Activated B cell treated with CpG ODN at 0.5 μM for 24 hours (primary cell): Measurements from ENCODE around the gene APBA2. TPM values are rescaled to one million over a fixed set of nuclear protein-coding genes. Genes with fewer than 3 reads are reported as not detected.

Source experiments
- ATAC-seq: fragments of 200-7000 bp; cut with Tn5 transposase; one replicate; pipeline ENCODE4 v1.10.0; 2021; ENCODE audit warnings: low read depth, mild to moderate bottlenecking, moderate library complexity
- CTCF ChIA-PET: fragments of 350-600 bp; sonication (Branson Sonifier 250); formaldehyde crosslinking; loops from one replicate; lab custom pipeline; 2021; ENCODE audit warnings: antibody characterized with exemption; lab: Charles Lee
- POLR2A ChIA-PET: fragments of 350-600 bp; sonication (Branson Sonifier 250); formaldehyde crosslinking; loops from one replicate; lab custom pipeline; 2021; ENCODE audit warnings: antibody characterized with exemption; lab: Charles Lee
- DNase-seq: peaks from one replicate; pipeline ENCODE4 v3.0.0; 2022
- H3K27ac Mint-ChIP-seq: one replicate; pipeline ENCODE4 v1.8.0; 2020; ENCODE audit warnings: mixed read lengths
- H3K27me3 Mint-ChIP-seq: one replicate; pipeline ENCODE4 v1.8.0; 2021; ENCODE audit warnings: mixed read lengths
- H3K36me3 Mint-ChIP-seq: one replicate; pipeline ENCODE4 v1.8.0; 2021; ENCODE audit warnings: low read depth, mixed read lengths
- H3K4me1 Mint-ChIP-seq: one replicate; pipeline ENCODE4 v1.8.0; 2021; ENCODE audit warnings: mixed read lengths
- H3K4me3 Mint-ChIP-seq: one replicate; pipeline ENCODE4 v1.8.0; 2020; ENCODE audit warnings: mild to moderate bottlenecking, mixed read lengths
- H3K9me3 Mint-ChIP-seq: one replicate; pipeline ENCODE4 v1.8.0; 2020; ENCODE audit warnings: mixed read lengths
- CTCF ChIP-seq: fragments of 200-600 bp; IDR thresholded peaks from one replicate; pipeline ENCODE4 v1.8.0; 2022; ENCODE audit warnings: antibody characterized with exemption, mild to moderate bottlenecking
- intact Hi-C: fragments of 100-400 bp; cut with micrococcal nuclease; formaldehyde crosslinking; loops from one replicate; pipeline ENCODE4 v1.15.1; 2024
- total RNA-seq: library from RNA; stranded (reverse); gene quantifications from 2 replicates; pipeline ENCODE4 v1.2.3, GENCODE V29; 2022

APBA2 gene
- total RNA-seq, 1 donor from 2014 or later = not detected

- no peaks in the 10 kb centered on the region for H3K9me3 Mint-ChIP-seq
- H3K27ac Mint-ChIP-seq = no peak overlapping the region
- POLR2A ChIA-PET = no interaction called here
- ATAC-seq (no peak), DNase-seq (no peak)
- intact Hi-C loops = no loop called here
- no peaks in the 10 kb centered on the region for H3K27me3 Mint-ChIP-seq
- no peaks in the 10 kb centered on the region for H3K36me3 Mint-ChIP-seq
- CTCF ChIA-PET = no interaction called here
- H3K4me1 Mint-ChIP-seq = no peaks in the 10 kb centered on the region
- no peak for TF ChIP-seq CTCF
- H3K4me3 Mint-ChIP-seq = no peak overlapping the region
Measured at GRCh38 chr15:28967066-28967465, 81.3 kb downstream of the APBA2 start.

GRCh38 chr15:28967990-28968389 lies 82.2 kb downstream of the APBA2 start:
- TF ChIP-seq CTCF = no peak
- Mint-ChIP-seq H3K4me3 (no peak overlapping the region), H3K27ac (no peak overlapping the region), H3K4me1 (no peaks in the 10 kb centered on the region), H3K9me3 (no peaks in the 10 kb centered on the region), H3K27me3 (no peaks in the 10 kb centered on the region), H3K36me3 (no peaks in the 10 kb centered on the region)
- ChIA-PET CTCF (no interaction called here), POLR2A (no interaction called here)
- intact Hi-C loops = no loop called here
- no peak for DNase-seq
- ATAC-seq = no peak

- no peak for ATAC-seq
- DNase-seq = no peak
- H3K36me3 Mint-ChIP-seq = no peaks in the 10 kb centered on the region
- no peaks in the 10 kb centered on the region for H3K27me3 Mint-ChIP-seq
- no peaks in the 10 kb centered on the region for H3K9me3 Mint-ChIP-seq
- no peak overlapping the region for H3K27ac Mint-ChIP-seq
- POLR2A ChIA-PET = no interaction called here
- CTCF ChIA-PET = no interaction called here
- H3K4me3 Mint-ChIP-seq = no peak overlapping the region
- no peak for TF ChIP-seq CTCF
- no peaks in the 10 kb centered on the region for H3K4me1 Mint-ChIP-seq
- intact Hi-C loops = loop anchor here (10.0 kb wide), 1 partner anchor 65 kb away; no protein-coding TSS in a partner anchor
Measured at GRCh38 chr15:28969511-28970085, 83.8 kb downstream of the APBA2 start.

- Mint-ChIP-seq H3K4me1 (no peaks in the 10 kb centered on the region), H3K9me3 (no peaks in the 10 kb centered on the region), H3K36me3 (no peaks in the 10 kb centered on the region), H3K27ac (no peak overlapping the region), H3K27me3 (peaks cover 6% of the 10 kb centered on the region), H3K4me3 (no peak overlapping the region)
- intact Hi-C loops = loop anchor here (10.0 kb wide), 1 partner anchor 61 kb away; no protein-coding TSS in a partner anchor
- DNase-seq = no peak
- CTCF ChIA-PET = no interaction called here
- no peak for TF ChIP-seq CTCF
- POLR2A ChIA-PET = no interaction called here
- ATAC-seq = no peak
Measured at GRCh38 chr15:28974142-28974541, 88.4 kb downstream of the APBA2 start.

GRCh38 chr15:28975766-28976179 lies 90.0 kb downstream of the APBA2 start:
- TF ChIP-seq CTCF = no peak
- CTCF ChIA-PET = interaction anchor here (0.5 kb wide), 1 partner anchor 716 kb away, joined by 3 read pairs; no protein-coding TSS in a partner anchor
- Mint-ChIP-seq H3K27me3 (peaks cover 7% of the 10 kb centered on the region), H3K36me3 (no peaks in the 10 kb centered on the region), H3K4me3 (no peak overlapping the region), H3K9me3 (no peaks in the 10 kb centered on the region), H3K27ac (no peak overlapping the region), H3K4me1 (no peaks in the 10 kb centered on the region)
- ATAC-seq (no peak), DNase-seq (no peak)
- intact Hi-C loops = loop anchor here (10.0 kb wide), 1 partner anchor 59 kb away; no protein-coding TSS in a partner anchor
- POLR2A ChIA-PET = no interaction called here
